ENCODE measurements around the gene LIMS2.

Gene LIMS2

DNA sequence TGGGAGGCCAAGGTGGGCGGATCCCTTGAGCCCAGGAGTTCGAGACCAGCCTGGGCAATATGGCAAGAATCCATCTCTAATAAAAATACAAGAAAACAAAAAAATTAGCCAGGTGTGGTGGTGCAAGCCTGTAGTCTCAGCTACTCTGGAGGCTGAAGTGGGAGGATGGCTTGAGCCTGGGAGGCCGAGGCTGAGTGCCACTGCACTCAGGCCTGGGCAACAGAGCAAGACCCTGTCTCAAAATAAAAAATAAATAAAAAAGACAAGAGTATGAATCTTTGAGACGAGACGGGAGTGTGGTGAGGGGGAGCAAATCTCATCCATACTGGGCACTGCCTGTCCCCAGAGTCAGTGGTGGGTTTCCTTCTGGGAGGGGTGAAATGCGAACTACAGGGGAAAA is 17.2 kb downstream of the LIMS2 start:
- DNase-seq = no peak

DNA sequence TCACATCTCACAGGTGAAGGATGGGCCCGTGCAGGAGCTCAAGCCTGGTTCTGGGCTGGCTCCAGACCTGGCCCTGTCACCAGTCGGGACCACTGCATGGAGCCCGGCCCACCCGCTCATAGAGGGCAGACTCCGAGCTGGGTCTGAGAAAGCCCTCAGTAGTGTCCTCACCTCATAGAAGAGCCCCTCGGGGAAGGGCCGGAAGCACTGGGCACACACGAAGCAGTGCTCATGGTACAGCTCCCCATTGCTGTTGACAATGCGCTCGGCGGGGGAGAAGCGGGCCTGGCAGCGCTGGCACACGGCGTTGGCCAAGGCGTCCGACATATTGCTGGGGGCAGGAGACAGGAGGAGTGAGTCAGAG is 18.1 kb downstream of the LIMS2 start:
- no peak for DNase-seq

DNA sequence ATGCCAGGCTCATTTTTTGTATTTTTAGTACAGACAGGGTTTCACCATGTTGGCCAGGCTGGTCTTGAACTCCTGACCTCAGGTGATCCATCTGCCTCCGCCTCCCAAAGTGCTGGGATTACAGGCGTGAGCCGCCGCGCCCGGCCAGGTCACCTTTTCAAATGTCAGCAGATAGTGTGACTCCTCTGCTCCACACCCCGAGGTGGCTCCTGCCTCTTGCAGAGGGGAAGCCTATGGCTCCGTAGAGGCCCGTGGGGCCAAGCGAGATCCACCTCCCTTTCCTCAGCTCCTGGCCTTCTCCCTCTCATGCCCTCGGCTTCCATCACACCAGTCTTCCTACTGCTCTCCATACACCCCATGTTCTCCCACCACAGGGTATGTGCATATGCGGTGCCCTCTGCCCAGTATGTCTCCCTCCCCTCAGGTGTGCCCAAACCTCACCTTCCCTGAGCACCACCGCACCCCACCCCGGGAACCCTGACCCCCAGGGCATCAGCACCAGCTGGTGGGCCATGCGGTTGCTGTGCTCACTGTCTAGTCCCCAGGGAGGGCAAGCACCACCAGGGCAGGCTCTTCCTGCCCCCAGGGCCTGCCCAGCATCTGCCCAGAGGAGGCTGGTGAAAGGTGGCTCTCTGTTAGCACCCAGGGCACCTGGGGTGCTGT is 18.6 kb downstream of the LIMS2 start:
- DNase-seq = no peak

- DNase-seq = no peak
These were observed 19.9 kb downstream of the LIMS2 start for GRCh38 chr2:127655209-127656073.

GRCh38 chr2:127654838-127655175 is 20.5 kb downstream of the LIMS2 start:
- DNase-seq = no peak

DNA sequence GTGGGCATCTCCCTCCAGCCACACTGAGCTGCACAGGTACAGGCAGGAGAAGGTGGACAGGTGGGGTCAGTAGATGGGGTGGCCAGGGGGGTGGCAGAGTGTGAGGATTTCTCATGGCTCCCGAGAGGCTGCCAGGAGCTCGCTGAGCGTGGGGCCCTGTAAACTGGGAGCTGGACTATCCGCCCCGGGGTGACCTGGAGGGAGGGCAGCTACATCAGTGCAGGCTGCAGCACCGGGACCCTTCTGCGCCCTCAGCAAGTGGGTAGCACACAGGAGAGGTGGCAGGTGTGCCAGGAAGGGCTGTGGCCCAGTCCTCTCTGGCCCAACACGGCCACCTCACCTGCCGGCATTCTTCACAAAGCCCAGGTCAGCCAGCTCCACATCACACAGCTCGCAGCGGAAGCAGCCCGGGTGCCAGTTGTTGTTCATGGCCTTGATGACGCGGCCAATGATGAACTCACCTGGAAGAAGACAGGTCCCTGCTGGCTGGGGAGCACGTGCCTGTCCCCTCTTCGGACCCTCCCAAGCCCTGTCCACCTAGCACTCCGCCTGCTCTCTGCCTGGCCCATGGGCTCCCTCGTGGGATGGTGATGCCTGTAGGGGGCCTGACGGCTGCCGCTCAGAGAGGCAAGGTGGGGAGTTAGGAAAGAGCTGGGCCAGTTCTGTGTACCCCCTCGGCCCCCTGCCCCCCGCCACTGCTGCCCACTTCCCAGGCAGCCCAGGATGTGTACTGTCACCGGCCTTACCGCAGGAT is 21.1 kb downstream of the LIMS2 start:
- DNase-seq = no peak

DNA sequence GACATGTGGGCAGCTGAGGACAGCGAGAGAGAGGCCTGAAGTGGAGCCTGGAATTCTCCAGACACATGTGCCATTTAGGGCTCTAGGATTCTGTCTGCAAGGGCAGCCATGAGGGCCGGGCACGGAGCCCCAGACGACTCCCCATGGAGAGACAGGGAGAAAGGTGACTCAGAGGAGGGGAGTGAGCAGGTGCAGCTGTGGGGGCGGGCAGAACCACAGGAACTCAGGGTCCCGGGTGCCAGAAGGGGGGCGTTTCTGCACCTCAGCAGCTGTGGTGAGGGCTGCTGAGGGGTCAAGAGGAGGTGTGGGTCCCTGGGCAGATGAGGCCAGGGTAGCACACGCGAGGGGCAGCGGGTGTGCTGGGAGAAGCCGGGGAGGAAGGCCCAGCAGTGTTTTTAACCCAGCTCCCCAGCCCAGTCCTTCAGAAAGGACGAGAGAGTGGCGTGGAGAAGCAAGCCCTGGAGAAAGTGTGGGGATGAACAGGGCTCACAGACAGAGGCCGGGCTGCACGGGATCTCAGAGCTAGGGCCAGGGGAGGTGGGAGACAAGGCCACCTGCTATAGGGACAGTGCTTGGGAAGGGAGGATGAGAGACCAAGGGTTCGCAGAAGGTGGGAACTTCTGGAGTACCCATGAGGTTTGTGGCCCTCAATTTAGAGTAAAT is 21.8 kb downstream of the LIMS2 start:
- DNase-seq = no peak

DNA sequence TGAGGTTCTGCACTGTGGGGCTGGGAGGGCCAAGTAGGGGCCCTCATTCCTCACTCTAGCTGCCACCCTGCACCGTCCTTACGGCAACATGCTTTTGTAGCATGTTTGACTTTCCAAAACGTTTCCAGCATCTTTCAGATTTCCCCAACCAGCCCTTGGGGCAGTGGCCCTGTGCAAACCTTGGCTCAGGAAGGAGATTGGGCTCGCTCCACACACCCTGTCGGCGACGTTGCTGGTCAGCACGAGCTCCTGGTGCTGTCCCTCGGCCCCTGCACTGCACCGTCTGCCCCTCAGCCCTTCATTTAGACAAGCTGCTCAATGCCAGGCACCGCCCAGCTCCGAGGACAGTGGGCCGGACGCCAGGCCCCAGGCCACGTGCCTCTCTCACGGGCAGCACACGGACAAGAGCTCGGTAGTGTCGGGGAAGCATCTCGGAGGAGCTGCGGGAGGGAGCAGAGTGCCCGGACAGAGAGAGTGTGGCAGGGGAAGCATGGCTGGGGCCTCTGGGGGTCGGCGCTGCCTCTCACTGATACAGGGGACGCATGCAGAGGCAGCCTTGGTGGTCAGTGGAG is 22.5 kb downstream of the LIMS2 start:
- no peak for DNase-seq

DNA sequence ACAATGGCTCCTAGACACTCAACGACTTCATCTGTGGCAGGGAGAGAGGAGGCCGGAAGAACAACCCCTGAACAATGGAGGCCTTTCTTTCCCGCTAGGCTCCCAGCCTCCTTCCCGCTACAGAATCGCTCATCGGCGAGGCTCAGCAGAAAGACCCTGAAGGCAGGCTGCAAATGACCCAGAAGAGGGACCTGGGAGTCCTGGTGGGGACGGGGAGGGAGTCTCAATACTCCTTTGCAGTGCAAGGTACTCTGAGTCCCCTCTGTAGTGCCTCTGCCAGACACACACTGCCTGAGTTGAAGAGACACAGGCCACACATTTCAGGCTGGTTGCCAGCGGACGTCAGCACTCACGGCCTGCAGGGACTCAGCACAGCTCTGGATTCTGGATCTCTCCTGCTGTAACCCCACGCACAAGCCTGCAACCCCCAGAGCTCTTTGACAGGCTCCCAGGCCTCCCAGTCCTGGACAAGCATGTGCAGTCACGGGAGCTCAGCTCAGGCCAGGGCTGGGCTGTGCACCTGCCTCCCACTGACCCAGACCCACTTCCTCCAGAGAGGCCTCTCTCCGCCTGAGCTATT is 23.3 kb downstream of the LIMS2 start:
- DNase-seq = no peak

- DNase-seq = no peak
These were observed 23.9 kb downstream of the LIMS2 start for GRCh38 chr2:127651381-127651809.

DNA sequence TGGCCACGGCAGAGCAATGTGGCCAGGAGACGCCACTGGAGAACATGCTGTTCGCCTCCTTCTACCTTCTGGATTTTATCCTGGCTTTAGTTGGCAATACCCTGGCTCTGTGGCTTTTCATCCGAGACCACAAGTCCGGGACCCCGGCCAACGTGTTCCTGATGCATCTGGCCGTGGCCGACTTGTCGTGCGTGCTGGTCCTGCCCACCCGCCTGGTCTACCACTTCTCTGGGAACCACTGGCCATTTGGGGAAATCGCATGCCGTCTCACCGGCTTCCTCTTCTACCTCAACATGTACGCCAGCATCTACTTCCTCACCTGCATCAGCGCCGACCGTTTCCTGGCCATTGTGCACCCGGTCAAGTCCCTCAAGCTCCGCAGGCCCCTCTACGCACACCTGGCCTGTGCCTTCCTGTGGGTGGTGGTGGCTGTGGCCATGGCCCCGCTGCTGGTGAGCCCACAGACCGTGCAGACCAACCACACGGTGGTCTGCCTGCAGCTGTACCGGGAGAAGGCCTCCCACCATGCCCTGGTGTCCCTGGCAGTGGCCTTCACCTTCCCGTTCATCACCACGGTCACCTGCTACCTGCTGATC is 24.4 kb downstream of the LIMS2 start:
- no peak for DNase-seq

DNA sequence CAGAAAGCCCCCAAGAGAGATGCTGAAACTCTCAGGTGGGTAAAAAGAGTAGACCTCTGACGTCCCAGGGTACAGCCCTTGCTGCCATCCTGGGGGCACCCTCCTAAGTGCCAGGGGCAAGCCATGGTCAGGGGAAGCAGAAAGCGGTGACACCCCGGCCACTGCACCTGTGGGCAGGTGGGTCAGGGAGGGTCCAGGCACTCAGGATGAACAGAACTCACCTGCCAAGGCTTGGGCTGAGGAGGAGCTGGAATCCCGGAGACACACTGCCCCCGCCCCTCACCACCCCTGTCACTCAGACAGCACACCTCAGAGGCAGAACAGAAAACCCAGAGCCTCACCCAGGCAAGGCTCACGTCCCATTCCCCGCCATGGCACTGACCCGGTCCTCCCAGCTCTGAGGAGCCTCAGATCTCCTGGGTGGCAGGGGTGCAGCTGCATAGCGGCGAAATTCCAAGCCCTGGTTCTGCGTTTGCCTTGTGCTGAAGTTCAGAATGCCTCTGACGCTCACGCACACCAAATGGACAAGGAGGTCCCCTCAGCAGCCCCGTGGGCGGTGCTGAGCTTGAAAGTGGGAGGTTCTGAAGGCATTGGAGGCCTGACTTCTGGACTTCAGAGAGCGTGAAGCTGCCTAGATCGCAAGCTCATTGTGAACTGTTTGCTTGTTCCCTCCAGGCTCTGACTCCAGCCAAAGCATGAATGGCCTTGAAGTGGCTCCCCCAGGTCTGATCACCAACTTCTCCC is 25.1 kb downstream of the LIMS2 start:
- no peak for DNase-seq

DNA sequence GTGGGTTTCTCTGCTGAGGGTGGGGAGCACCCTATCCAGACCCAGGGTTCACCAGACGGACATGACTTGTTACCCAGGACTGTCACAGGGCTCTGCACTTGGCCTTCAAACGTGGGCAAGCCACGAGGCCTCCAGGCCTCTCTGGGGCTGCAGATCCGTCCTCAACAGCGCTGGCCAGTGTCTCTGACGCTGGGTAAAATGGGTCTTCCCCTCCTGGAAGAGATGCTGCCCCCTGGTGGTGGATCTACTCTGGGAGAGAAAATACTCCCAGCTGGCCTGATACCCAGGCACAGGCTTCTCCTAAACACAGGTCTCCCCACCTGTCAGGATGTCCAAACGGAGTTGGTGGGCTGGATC is 25.7 kb downstream of the LIMS2 start:
- peak; percentile 84 for DNase-seq

GRCh38 chr2:127649100-127649611 is 26.2 kb downstream of the LIMS2 start:
- DNase-seq = no peak

DNA sequence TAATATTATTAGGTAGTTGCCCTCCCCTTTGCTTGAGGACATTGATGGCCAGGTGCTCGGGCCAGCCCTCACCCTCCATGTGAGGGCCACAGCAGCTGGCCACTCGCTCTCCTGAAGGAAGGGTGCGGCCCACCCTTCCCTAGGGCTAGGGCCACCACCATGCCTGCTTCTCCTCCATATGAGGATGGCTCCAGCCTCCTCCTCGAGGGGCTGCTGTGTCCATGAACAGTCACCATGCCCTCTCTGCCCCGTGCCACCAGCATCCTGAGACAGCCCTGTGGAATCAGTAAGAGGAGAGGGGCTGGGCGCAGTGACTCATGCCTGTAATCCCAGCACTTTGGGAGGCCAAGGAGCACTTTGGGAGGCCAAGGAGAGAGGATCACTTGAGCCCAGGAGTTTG is 27.0 kb downstream of the LIMS2 start:
- no peak for DNase-seq

DNA sequence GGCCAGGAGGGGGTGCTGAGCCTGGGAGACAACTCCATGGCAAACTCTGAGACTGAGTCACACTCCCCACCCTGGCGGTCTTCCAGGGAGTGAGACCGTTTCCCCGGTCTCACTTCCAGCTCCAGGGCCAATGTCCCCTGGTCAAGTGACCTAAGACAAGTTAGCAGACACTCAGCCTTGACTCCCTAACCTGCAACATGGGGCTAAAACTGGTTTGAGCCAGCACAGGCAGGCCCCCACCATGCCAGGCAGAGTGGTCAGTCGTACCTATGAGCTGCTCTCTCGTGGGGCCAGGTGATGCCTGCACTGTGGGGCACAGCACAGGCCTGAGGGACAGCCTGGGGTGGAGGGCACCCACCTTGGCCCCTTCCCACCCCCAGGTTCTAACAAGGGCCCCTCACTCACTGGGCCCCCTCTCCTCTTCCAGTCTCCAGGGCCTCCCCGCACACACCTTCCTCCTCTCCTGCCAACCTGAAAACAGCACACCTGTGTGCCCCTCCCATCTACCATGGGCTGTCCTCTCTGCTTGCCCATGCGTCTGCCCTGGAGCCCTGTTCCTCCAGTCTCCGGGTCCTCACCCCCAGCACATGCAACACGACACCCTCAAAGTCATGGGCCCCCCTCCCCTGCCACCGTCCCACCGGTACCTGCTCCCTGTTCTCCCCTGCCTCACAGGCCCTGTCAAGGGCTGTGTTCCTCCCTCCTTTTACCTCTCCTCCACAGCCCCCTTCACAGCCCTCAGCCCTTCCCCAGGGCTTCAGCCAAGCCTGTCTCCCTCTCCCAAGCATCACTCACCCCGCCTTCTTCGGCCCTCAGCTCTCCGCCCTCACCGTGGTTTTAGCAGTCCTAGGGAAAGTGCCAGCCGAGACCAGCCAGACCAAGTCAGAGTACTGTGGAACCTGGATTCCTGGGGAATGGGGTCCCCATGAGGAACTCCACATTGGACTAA is 27.8 kb downstream of the LIMS2 start:
- no peak for DNase-seq

- DNase-seq = no peak
These were observed 28.7 kb downstream of the LIMS2 start for GRCh38 chr2:127646487-127647241.

DNA sequence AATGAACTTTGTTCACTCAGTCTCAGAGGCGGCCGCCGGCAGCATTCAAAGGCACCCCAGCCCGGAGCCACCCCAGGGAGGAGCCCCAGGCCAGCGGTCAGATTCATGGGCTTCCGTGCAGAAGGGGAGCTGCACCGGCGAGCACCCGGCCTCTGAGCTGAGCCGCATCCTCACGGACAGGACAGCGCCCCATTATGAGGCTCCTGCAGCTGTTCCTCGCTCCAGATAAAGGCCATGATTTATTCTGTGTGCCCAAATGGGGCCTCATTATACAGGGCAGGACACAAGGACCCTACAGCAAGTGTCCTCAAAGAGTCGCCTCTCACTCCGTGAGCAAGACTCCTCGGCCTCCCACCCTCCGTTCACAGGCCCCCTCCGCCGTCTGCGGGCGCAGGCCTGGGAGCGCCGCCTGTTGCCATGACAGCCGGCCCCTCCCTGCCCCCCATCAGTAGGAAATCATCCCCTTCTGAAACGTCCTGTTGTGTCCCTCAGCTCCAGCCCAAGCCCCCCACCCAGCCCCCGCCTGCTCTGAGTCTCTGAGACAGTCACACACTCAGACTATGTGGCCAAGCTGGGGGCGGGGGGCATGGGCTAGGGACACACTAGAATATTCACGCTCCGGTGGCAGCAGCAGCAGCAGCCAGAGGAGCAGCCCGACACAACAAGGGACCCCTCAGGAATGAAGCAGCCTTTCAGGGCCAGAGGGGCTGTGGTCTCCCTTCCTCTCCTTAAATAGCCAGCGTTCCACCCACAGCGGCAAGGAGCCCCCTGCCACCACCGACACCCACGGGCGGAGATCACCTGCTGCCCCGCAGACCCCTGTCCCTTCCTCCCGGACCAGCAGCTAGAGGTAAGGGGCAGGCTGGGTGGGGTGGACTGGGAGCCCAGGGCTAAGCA is 29.7 kb downstream of the LIMS2 start, which contains the start of gene GPR17:
GPR17 (plus strand) TSS at position 759 of the 897 bp plus-strand sequence. CDS start 4,583 bp downstream, outside the sequence.
- no peak for DNase-seq

All from NCI-H1436 (cell line).